Measurements from ENCODE around the gene KRT82.

Gene KRT82

GRCh38 chr12:52367876-52368275 lies 38.3 kb downstream of the KRT82 start:
- Histone ChIP-seq H3K27me3 (ENCODE audit: insufficient read depth, poor library complexity, severe bottlenecking) (no peaks in the 10 kb centered on the region), H3K9me3 (ENCODE audit: severe bottlenecking) (no peaks in the 10 kb centered on the region)

GRCh38 chr12:52366738-52367485 lies 39.2 kb downstream of the KRT82 start, which contains the start of gene KRT85:
TSS of gene KRT85 (minus strand) at chr12:52367481. CDS start at chr12:52367405, 76 bp downstream.
- Histone ChIP-seq H3K4me3 (ENCODE audit: severe bottlenecking) (no peak within 1 kb of the TSS), H3K4me1 (ENCODE audit: insufficient read depth, poor library complexity, severe bottlenecking) (no peaks in the 10 kb centered on the region), H3K36me3 (ENCODE audit: low read depth) (no peaks in the 10 kb centered on the region), H3K9me3 (ENCODE audit: severe bottlenecking) (no peaks in the 10 kb centered on the region), H3K27ac (ENCODE audit: poor library complexity, severe bottlenecking) (no peak within 1 kb of the TSS), H3K27me3 (ENCODE audit: insufficient read depth, poor library complexity, severe bottlenecking) (no peaks in the 10 kb centered on the region)
- DNase-seq (ENCODE audit: low spot score) (peak; percentile 52), ATAC-seq (ENCODE audit: low read depth) (no peak)
- TF ChIP-seq CTCF (IDR thresholded peaks at IDR 0.05; ENCODE audit: poor library complexity, severe bottlenecking) = no peak

More at GRCh38 chr12:52367876-52368275, 38.3 kb downstream of the KRT82 start:
- Histone ChIP-seq H3K4me1 (ENCODE audit: insufficient read depth, poor library complexity, severe bottlenecking) (no peaks in the 10 kb centered on the region), H3K36me3 (ENCODE audit: low read depth) (no peaks in the 10 kb centered on the region), H3K4me3 (ENCODE audit: severe bottlenecking) (no peak overlapping the region), H3K27ac (ENCODE audit: poor library complexity, severe bottlenecking) (no peak overlapping the region)
- ATAC-seq (ENCODE audit: low read depth) = no peak
- no peak for DNase-seq (ENCODE audit: low spot score)
- TF ChIP-seq CTCF (IDR thresholded peaks at IDR 0.05; ENCODE audit: poor library complexity, severe bottlenecking) = no peak

- Histone ChIP-seq H3K27ac (ENCODE audit: poor library complexity, severe bottlenecking) (no peak overlapping the region), H3K27me3 (ENCODE audit: insufficient read depth, poor library complexity, severe bottlenecking) (no peaks in the 10 kb centered on the region), H3K36me3 (ENCODE audit: low read depth) (no peaks in the 10 kb centered on the region), H3K4me1 (ENCODE audit: insufficient read depth, poor library complexity, severe bottlenecking) (no peaks in the 10 kb centered on the region), H3K9me3 (ENCODE audit: severe bottlenecking) (no peaks in the 10 kb centered on the region), H3K4me3 (ENCODE audit: severe bottlenecking) (no peak overlapping the region)
- TF ChIP-seq CTCF (IDR thresholded peaks at IDR 0.05; ENCODE audit: poor library complexity, severe bottlenecking) = no peak
- no peak for DNase-seq (ENCODE audit: low spot score)
- no peak for ATAC-seq (ENCODE audit: low read depth)
Observed at GRCh38 chr12:52364901-52365489, 41.1 kb downstream of the KRT82 start.

- no peaks in the 10 kb centered on the region for H3K4me1 ChIP-seq (ENCODE audit: insufficient read depth, poor library complexity, severe bottlenecking)
- H3K4me3 ChIP-seq (ENCODE audit: severe bottlenecking) = no peak overlapping the region
- TF ChIP-seq CTCF (IDR thresholded peaks at IDR 0.05; ENCODE audit: poor library complexity, severe bottlenecking) = no peak
- H3K27ac ChIP-seq (ENCODE audit: poor library complexity, severe bottlenecking) = no peak overlapping the region
- H3K27me3 ChIP-seq (ENCODE audit: insufficient read depth, poor library complexity, severe bottlenecking) = no peaks in the 10 kb centered on the region
- no peak for DNase-seq (ENCODE audit: low spot score)
- H3K9me3 ChIP-seq (ENCODE audit: severe bottlenecking) = no peaks in the 10 kb centered on the region
- no peak for ATAC-seq (ENCODE audit: low read depth)
- no peaks in the 10 kb centered on the region for H3K36me3 ChIP-seq (ENCODE audit: low read depth)
Observed at GRCh38 chr12:52364061-52364460, 42.1 kb downstream of the KRT82 start.

Measured in RWPE2 (cell line).